Stimulated activated CD8-positive, alpha-beta memory T cell treated with anti-CD3 and anti-CD28 coated beads, Interleukin-15, amount 100 ng/mL, for 48 hours (primary cell): ENCODE data around the gene TTC33.

Experiments used
- DNase-seq, 2 donors: peaks; one replicate each; pipeline ENCODE4 v3.0.0-alpha.2; 2020; ENCODE audit warnings: low read depth in 2 of 2

Gene TTC33

DNA sequence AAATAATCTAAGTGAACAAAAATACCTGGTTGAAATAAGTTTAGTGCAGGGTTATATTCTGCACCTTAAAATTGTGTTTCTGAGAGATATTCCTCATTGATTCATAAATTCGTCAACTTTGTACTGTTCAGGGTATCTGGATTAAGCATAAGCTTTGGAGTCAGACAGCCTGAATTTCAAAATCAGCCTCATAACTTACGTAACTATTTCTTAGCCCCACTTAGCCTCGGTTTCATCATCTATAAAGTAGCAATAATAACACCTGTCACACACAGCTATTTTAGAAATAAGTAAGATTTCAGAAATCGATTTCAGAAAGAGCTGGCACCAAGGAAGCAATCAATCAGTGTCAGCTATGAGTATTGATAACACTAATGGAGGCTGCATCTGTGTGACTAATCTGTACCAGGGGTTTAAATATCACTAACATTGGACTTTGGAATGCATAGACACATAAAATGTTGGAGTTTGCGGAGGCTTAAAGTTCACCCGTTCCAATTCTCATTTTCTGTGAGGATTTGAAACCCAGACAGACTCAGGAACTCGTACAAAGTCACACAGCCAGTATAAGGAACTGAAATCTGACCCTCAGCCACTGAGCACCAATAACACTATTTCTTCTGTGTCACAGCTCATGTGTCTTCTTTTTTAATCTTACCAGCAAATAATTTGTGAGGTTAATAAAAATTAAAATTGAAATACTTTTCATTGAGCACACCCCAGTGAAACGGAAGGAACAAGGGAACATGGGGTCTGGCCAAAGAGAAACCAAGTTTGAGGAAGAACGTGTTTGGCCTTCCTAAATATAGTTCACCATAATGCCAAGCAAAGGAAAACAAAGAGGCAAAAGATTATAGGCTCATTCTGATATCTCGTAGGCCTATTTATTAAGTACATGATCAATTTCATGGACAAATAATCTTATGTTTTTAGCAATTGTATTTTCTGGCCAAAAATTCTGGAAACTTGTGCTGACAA, 270.5 kb downstream of the TTC33 start:
- no peak for DNase-seq

DNA sequence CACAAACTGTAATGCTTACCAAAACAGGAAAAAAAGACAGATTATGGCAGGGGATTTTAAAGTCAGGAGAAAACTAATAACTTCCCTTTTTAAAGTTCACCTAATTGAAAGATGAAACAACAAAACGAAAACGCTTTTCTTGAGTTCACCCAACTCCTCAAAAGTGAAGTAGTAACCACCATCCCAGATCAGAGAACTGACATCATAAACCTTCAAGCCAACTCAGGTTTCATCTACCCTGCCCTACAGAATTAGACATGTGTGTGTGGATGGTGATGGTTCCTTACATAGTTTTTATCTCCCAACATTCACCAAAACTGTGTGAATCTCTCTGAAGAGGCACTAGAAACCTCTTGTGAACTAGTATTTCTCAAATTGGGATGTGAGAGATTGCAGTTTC, 271.3 kb downstream of the TTC33 start:
- no peak for DNase-seq

DNA sequence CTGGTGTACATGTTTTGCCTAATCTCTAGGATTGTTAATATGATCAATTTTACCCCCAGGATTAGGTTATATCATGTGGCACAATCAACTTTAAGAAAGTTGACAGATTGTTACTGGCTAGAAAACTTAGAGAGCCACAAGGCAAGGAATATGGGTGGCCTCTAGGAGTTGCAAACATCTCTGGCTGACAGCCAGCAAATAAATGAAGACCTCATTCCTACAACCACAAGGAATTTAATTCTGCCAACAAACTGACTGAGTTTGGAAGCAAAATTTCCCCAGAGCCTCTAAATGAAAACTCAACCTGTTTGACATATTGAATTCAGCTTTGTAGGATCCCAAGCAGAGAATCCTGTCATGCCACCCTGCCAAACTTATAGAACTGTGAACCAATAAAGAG, 272.4 kb downstream of the TTC33 start:
- no peak for DNase-seq

DNA sequence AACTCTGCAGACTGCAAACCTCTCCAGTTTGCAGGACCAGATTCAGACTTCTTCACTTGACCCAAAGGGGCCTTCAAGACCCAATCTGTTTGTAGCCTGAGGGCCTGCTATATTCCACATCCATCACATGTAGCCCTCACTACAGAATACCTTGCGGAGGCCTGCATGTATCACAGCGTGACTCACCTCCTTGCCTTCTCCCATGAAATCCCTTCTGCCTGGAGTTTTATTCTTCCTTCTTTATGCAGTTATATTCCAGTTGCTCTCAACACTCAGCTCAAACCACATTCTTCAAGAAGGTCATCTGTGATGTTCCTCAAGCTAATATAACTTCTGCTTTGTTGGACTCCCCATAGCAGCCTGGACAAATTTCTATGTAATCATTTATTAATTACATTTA, 274.5 kb downstream of the TTC33 start:
- DNase-seq = no peak

DNA sequence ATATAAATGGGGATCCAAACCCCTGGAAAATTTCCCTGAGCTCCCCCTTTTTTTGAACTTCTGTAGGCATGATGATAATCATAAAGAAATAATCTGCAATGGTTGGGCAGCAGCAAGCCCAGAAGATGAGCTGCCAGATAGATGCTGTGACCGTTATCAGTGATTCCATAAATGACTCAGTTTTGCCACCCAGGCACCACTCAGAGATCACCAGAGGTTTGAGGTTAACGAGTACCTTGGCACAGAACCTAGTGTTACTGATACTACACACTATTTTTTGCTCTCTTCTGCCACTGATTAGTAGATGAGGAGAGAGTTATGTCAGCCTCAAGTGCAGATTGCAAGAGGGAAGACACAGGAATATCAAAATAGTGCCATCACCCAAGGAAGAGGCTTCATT, 275.4 kb downstream of the TTC33 start:
- peak; percentile 40 to 52 for DNase-seq

DNA sequence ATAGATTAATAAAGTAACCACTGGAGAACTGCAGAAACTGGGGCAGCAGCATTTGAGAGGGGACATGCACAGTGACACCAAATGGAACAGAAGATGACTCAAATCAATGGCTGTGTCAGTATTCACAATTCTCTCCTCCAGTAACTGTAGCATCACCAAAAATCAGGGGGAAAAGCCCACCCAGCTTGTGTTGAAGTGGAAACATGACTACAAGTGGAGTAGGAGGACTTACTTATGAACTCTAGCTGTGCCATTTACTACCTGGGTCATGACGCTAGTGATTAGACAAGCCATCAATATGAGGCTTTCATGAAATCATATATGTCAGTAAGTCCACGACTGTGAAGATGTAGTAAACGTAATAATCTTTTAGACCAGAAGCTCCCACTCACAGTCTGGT, 275.8 kb downstream of the TTC33 start:
- DNase-seq = peak; percentile 12 to 16

DNA sequence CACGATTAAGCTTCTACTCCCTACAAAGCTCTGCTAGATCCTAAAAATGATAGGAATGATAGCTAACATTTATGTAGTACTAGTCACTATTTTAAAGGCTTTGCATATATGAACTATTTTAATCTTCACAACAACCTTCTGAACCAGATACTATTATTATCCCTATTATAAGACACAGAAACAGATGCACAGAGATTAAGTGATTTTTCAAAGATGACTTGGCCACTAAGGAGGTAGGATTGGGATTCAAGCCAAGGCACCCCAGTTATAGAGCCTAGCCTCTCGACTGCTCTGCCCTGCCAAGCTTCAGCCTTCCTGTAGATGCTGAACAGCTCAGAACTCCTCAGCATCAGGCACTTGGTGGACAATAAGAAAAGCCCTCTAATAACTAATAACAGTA, 277.0 kb downstream of the TTC33 start:
- DNase-seq = no peak

DNA sequence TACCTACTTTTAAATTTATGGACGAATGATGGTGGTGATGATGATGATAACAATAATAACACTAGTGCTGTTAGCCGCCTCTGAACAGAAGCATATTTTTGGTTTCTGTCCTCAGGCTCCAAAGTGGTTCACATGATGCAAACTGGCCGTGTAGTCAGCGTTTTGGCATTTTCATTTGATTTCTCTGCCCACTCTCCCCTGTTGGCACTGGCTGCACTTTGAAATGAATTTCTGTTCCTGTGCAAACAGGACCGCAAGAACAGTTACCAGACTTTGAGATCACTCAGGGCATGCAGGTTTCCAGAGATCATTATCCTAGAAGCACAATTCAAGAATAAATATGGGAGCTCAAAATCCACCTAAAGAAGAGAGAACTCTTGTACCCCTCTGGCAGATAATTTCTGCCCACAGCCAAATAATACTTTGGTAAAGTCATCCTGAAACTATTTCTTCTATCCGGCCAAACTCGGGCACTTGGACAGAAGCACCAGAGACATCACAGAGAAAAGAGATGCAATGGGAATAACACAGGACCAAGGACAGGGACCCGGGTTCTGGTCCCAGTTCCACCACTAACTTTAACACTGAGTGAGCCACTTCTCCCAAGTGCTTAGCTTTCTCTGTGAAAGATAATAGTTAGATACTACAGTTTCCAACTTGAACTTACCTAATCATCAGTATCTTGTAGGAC, 277.8 kb downstream of the TTC33 start:
- no peak for DNase-seq

DNA sequence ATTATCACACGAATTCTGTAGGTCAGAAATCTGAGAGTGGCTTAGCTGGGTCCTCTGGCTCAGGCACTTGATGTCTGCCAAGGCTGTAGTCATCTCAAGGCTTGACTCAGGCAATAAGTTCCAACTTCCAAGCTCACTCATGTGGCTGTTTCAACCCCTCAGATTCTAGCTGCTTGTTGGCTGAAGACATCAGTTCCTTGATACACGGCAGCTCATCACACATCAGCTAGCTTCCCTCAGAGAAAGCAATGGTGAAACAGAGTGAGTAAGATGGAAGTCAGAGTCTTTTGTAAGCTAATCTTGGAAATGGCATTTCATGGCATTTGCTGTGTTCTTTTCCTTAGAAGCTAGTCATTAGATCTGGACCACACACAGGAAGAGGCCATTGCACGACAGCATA, 280.2 kb downstream of the TTC33 start:
- DNase-seq = no peak

DNA sequence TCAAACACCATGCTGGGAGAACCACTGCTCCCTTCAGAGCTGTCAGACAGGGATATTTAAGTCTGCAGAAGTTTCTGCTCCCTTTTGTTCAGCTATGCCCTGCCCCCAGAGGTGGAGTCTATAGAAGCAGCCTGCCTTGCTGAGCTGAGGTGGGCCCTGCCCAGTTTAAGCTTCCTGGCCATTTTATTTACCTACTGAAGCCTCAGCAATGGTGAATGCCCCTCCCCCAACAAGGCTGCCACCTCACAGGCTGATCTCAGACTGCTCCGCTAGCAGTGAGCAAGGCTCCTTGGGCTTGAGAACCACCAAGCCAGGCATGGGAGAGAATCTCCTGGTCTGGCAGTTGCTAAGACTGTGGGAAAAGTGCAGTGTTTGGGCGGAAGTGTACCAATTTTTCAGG, 281.5 kb downstream of the TTC33 start:
- no peak for DNase-seq

DNA sequence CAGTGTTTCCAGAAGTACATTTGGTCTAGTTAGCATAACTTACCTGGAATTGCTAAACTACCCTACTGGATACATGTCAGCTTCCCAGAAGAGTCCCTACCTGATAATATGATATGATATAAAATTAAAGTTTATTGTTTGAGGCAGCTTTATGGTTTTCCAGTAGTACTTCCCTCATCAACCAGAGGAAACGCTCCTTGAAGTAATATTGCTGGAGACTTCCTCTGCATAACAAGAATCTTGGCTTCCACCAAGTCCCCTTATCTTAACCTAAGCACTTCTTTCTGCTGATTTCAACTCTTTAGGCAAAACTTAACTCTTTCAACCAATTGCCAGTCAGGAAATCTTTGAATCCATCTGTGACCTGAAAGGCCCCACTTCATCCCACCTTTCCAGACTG, 290.3 kb downstream of the TTC33 start:
- DNase-seq = no peak

DNA sequence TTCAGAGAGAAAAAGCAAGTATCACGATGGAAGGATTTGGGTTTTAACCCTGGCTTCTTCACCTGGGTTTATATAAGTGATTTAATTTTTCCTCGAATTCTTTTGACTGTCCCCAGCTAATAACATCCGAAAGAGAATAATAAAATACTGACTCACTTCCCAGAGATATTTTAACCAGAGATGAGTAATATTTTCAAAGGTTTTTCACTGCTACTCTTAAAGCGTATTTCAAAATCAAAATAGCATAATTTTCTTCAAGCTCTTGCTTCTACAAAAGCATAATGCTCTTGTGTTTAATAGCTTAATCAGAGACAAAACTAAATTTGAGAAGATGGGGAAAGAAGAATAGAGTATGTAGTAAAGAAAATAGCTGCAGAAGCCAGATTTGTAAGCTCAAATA, 291.2 kb downstream of the TTC33 start:
- no peak for DNase-seq
